Ovary (tissue), 3 donors: ENCODE results near the gene HIBADH.

Source experiments
- EP300 ChIP-seq: sonication (generic); formaldehyde crosslinking; IDR thresholded peaks from one replicate; pipeline ENCODE4 v1.6.1; 2017; ENCODE audit warnings: antibody characterized with exemption
- TF ChIP-seq, protein P1 (sequence below), 3 donors: fragments of 450-650 bp in 2 of 3; fragments of 200-600 bp in 1 of 3; IDR thresholded peaks; one replicate each; pipeline versions ENCODE4 v1.5.1 to v1.8.0; 2016 to 2022; ENCODE audit warnings: antibody characterized with exemption in 3 of 3, mild to moderate bottlenecking in 1 of 3
- donor health status: DM: no; HTN: no; CAD: no.

DNA sequence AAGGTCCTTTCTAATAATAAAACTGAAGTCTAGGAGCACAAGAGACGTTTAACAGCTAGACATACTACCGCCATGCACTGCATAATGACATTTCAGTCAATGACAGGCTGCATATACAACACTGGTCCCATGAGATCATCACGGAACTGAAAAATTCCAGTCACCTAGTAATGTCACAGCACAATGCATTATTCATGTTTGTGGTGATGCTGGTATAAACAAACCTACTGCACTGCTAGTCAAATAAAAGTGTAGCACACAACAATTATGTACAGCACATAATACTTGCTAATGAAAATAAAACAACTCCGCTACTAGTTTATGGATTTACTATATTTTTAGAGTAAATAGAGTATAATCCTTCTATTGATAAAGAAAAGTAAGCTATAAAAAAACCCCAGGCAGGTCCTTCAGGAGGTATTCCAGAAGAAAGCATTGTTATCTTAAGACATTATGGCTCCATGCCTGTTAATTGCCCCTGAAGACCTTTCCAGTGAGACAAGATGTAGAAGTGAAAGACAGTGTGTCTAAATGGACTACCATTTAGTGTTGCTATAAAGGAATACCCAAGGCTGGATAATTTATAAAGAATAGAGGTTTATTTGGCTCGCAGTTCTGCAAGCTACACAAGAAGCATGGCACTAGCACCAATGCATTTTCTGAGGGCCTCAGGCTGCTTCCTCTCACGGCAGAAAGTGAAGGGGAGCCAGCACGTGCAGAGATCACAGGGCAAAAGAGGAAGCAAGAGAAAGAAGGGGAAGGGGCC, 47.1 kb downstream of the HIBADH start:
- no peak for TF ChIP-seq EP300
- TF ChIP-seq, protein P1, sequence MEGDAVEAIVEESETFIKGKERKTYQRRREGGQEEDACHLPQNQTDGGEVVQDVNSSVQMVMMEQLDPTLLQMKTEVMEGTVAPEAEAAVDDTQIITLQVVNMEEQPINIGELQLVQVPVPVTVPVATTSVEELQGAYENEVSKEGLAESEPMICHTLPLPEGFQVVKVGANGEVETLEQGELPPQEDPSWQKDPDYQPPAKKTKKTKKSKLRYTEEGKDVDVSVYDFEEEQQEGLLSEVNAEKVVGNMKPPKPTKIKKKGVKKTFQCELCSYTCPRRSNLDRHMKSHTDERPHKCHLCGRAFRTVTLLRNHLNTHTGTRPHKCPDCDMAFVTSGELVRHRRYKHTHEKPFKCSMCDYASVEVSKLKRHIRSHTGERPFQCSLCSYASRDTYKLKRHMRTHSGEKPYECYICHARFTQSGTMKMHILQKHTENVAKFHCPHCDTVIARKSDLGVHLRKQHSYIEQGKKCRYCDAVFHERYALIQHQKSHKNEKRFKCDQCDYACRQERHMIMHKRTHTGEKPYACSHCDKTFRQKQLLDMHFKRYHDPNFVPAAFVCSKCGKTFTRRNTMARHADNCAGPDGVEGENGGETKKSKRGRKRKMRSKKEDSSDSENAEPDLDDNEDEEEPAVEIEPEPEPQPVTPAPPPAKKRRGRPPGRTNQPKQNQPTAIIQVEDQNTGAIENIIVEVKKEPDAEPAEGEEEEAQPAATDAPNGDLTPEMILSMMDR (IDR thresholded peaks at IDR 0.05): no peak
